ENCODE measurements around the gene SMIM23.

The SMIM23 gene

GRCh38 chr5:171785517-171785916 lies at the start of gene SMIM23:
Gene SMIM23 (plus strand): TSS chr5:171785817. CDS start chr5:171785872, 55 bp downstream.
- no peak for DNase-seq

- DNase-seq = no peak
These were observed 48.4 kb upstream of the SMIM23 start for GRCh38 chr5:171736976-171737891.

GRCh38 chr5:171738501-171738900 lies 47.1 kb upstream of the SMIM23 start:
- no peak for DNase-seq

GRCh38 chr5:171739271-171739670 lies 46.3 kb upstream of the SMIM23 start:
- DNase-seq = no peak

GRCh38 chr5:171743436-171744076 lies 42.1 kb upstream of the SMIM23 start:
- DNase-seq = no peak

- DNase-seq = no peak
These were observed 41.4 kb upstream of the SMIM23 start for GRCh38 chr5:171744264-171744663.

- DNase-seq = no peak
These were observed 40.7 kb upstream of the SMIM23 start for GRCh38 chr5:171744882-171745281.

GRCh38 chr5:171745602-171746001 lies 40.0 kb upstream of the SMIM23 start:
- no peak for DNase-seq

GRCh38 chr5:171747061-171747859 lies 38.4 kb upstream of the SMIM23 start:
- DNase-seq = no peak

GRCh38 chr5:171748720-171749119 lies 36.9 kb upstream of the SMIM23 start:
- no peak for DNase-seq

GRCh38 chr5:171749365-171749764 lies 36.3 kb upstream of the SMIM23 start:
- DNase-seq = no peak

- DNase-seq = no peak
These were observed 35.3 kb upstream of the SMIM23 start for GRCh38 chr5:171750311-171750788.

- no peak for DNase-seq
These were observed 30.2 kb upstream of the SMIM23 start for GRCh38 chr5:171755354-171755821.

GRCh38 chr5:171757853-171758535 lies 27.6 kb upstream of the SMIM23 start:
- no peak for DNase-seq

- DNase-seq = no peak
These were observed 25.8 kb upstream of the SMIM23 start for GRCh38 chr5:171759777-171760176.

- no peak for DNase-seq
These were observed 23.5 kb upstream of the SMIM23 start for GRCh38 chr5:171762021-171762608.

- DNase-seq = no peak
These were observed 22.7 kb upstream of the SMIM23 start for GRCh38 chr5:171762903-171763302.

GRCh38 chr5:171764265-171764664 lies 21.4 kb upstream of the SMIM23 start:
- DNase-seq = no peak

GRCh38 chr5:171766875-171767274 lies 18.7 kb upstream of the SMIM23 start:
- DNase-seq = no peak

- no peak for DNase-seq
These were observed 15.5 kb upstream of the SMIM23 start for GRCh38 chr5:171770153-171770552.

GRCh38 chr5:171771856-171772255 lies 13.8 kb upstream of the SMIM23 start:
- no peak for DNase-seq

- DNase-seq = no peak
These were observed 12.5 kb upstream of the SMIM23 start for GRCh38 chr5:171773106-171773505.
